22Rv1 (cell line): ENCODE measurements around the gene DTX1.

Source experiments
- H3K27ac ChIP-seq: fragments of 450-650 bp; 2 replicates; pipeline ENCODE4 v1.5.1; 2017
- ZFX ChIP-seq: fragments of 450-650 bp; IDR thresholded peaks from 2 replicates; pipeline ENCODE4 v1.6.1; 2017; ENCODE audit warnings: antibody characterized with exemption, borderline replicate concordance
- TF ChIP-seq, protein P1 (sequence below): fragments of 450-650 bp; IDR thresholded peaks from 2 replicates; pipeline ENCODE4 v1.5.1; 2017; ENCODE audit warnings: mild to moderate bottlenecking

The DTX1 gene

DNA sequence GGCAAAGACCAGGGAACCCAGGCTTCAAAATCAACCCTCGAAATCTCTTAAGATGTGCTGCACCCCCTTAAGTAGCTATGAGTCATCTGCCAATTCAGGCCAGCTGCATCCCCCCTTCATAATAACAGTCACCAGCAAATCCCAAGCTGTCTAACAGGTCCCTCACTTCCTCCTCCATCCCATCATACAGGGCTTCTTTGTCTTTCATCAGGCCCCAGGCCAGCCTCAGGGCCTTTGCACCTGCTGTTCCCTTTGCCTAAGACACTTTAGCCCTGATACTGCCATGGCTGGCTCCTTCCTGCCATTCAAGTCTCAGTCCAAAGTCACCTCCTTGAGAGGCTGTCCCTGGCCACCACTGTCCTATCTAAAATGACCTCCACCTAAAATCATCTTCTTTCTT lies 75.0 kb downstream of the DTX1 start:
- TF ChIP-seq, protein P1, sequence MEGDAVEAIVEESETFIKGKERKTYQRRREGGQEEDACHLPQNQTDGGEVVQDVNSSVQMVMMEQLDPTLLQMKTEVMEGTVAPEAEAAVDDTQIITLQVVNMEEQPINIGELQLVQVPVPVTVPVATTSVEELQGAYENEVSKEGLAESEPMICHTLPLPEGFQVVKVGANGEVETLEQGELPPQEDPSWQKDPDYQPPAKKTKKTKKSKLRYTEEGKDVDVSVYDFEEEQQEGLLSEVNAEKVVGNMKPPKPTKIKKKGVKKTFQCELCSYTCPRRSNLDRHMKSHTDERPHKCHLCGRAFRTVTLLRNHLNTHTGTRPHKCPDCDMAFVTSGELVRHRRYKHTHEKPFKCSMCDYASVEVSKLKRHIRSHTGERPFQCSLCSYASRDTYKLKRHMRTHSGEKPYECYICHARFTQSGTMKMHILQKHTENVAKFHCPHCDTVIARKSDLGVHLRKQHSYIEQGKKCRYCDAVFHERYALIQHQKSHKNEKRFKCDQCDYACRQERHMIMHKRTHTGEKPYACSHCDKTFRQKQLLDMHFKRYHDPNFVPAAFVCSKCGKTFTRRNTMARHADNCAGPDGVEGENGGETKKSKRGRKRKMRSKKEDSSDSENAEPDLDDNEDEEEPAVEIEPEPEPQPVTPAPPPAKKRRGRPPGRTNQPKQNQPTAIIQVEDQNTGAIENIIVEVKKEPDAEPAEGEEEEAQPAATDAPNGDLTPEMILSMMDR: no peak
- no peak for TF ChIP-seq ZFX
- H3K27ac ChIP-seq: no peak overlapping the region

DNA sequence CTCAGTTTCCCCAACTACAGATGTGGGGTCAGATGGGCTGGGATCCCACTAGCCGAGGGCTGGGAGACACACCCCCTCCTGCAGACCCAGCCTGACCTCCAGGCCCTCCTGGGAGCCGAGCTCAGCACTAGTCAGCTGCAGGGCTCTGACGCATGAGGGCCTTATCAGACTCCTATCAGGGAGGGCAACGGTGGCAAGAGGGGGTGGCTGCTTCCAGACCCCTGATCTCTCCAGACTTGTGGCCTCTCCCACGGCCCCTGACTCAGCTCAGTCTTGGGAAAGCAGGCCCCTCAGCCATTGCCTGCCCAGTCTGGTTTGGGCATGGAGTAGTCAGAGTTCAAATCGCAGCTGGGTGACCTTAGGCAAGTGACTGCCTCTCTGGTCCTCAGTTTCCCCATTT lies 76.5 kb downstream of the DTX1 start:
- TF ChIP-seq, protein P1: no peak
- no peak for TF ChIP-seq ZFX
- no peak overlapping the region for H3K27ac ChIP-seq

DNA sequence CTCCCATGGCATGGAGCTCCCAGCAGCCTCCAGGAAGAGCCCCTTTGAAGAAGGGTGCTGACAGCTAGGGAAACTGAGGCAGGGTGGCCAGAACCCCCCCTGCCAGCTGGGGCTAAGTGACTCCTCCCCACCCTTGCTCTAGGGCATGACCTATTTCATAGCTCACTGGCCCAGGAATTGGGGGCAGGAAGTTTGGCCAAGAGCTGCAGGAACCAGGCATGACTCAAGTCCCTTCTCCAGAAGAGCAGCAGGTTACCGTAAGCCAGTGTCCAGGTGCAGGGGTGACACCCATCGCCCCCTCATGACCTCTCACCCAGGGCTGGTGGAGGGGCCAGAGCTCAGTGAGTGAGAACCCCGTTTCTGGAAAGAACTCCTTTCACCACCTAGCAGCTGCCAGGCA lies 77.1 kb downstream of the DTX1 start:
- no peak overlapping the region for H3K27ac ChIP-seq
- TF ChIP-seq ZFX: no peak
- TF ChIP-seq, protein P1: no peak

DNA sequence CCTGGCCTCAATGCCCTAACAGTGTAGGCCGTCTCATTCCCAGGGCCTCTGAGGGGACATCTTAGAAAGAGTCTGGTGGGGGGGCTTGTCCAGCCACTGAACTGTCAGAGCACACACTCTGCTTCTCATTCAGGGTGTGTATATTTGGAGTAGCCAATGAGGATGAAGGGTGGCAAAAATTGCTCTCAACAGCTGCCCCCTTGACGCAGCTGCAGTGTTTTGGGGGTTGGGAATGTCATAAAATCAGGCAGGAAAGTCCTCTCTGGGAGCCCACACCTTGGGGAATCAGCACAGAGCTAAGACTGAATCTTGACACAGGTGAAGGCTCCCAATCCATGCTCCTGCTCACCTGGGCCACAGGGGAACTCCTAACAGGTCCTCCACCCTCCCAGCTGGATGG lies 77.5 kb downstream of the DTX1 start:
- no peak overlapping the region for H3K27ac ChIP-seq
- TF ChIP-seq, protein P1: no peak
- no peak for TF ChIP-seq ZFX

DNA sequence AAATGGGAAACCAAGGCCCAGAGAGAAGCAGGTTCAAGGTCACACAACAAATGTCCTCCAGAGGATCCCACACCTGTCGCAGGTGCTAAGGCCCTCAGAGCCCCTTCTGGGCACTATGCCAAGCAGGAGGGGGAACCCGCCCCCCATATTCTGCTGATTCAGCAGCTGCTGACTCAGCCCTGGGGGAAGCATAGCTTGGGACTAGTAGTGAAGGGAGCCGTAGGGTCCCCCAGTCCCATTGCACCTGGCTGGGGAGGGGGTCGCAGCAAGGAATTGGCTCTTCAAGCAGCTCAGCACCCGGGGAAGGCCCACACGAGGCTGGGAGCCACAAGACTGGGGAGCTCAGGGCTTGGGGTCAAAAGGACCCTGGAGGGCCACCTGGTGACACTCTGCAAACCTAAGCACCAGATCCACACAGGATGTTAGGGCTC lies 78.0 kb downstream of the DTX1 start:
- TF ChIP-seq, protein P1: no peak
- no peak for TF ChIP-seq ZFX
- no peak overlapping the region for H3K27ac ChIP-seq

DNA sequence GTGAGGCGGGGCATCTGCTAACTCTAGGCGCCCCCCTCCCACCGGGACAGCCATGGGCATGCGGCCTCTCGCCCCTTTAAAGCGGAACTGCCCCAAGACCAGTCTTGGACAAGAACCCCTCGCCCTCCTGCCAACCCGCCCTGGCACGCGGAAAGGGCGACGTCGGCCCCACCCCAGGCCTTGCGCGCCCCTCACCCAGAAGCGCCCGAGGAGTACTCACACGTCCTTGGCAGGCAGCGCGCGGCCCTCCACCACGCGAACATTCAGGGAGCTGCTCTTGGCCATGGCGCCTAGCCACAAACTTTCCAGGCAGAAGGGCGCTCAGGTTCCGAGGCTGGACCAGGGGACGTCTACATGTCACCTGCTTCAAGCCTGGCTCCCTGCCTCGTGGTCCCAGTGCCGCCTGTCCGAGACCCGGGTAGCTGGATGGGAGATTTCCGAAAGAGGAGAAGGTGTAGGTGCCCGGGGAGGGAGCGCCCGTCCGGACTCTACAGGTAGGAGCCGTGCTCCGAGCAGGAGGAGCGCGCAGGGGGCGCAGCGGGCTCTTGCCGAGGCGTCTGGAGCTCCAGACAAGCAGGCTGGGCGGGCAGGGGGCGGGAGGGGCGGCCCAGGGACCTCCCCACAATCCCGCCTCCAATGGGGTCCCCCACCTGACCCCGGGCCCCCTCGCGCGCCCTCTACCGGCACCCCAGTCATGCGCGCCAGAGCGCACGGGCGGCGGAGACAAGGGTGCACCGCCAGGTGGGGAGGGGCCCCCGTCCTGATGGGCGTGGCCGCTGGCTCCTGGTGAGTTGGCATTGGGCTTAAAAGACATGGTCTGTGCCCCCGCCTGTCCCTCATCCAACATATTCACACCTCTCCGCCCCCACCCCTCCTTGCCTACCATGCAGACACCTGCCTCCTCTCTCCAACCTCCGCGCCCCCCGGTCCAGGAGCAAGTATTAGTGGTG lies 78.9 kb downstream of the DTX1 start, which contains the start of gene RASAL1:
Gene RASAL1 (minus strand): TSS at position 584 of the 950 bp plus-strand sequence. CDS start 299 bp downstream, at position 285.
- H3K27ac ChIP-seq: peak within 1 kb of the TSS; percentile 8; the same call in 1 of the 2 replicates
- no peak for TF ChIP-seq ZFX
- TF ChIP-seq, protein P1: peak; percentile 91
